ENCODE measurements around the gene TRPM2.

The TRPM2 gene

DNA sequence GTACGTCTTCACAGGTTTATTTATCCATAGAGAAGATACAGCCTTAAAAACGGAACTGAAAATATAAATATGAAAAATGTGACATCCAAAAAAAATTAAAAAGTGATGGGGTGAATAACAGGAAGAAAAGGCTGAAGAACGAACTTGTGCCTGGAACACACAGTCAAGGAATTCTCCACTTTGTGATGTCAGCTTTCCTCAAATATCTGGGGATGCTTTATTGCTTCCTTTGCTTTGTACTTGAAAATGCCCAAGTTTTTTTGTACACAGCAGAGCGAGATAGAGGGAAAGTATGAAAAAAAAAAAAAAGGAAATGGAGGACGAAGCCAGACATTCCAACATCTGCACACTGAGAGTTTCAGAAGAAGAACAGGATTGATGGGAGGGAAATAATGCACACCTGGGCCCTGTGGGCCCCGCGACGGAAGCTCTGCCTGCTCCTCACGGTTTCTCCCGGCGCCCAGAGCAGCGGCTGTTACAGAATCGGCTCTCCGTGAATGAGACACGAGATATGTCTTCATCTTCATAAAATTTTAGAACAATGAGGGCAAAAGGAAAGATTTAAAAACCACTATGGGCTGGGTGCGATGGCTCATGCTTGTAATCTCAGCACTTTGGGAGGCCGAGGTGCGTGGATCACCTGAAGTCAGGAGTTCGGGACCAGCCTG lies 91.9 kb downstream of the TRPM2 start:
- no peak for DNase-seq (ENCODE audit: low spot score)

DNA sequence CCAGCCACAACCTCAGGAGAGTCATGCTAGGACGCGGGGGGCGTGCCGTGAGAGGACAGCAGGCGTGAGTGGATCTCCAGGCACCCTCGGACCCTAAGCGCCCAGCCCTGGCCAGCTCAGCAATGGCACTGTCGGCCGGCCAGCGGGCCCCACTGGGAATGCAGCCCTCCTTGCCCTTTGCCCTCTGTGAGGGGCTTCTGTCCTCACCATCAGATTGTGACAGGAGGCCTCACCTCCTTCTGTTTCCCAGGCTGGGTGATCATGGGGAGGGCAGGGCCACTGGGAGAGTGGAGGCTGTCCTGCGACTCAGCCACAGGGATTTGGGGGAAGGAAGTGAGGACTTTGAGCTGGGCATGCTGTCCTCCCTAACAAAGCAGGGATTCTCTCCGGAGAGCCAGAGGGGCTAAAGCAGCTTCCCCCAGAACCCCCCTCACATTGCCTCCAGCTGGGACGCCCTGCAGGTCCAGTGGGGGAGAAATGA lies 95.3 kb downstream of the TRPM2 start:
- DNase-seq (ENCODE audit: low spot score): no peak

DNA sequence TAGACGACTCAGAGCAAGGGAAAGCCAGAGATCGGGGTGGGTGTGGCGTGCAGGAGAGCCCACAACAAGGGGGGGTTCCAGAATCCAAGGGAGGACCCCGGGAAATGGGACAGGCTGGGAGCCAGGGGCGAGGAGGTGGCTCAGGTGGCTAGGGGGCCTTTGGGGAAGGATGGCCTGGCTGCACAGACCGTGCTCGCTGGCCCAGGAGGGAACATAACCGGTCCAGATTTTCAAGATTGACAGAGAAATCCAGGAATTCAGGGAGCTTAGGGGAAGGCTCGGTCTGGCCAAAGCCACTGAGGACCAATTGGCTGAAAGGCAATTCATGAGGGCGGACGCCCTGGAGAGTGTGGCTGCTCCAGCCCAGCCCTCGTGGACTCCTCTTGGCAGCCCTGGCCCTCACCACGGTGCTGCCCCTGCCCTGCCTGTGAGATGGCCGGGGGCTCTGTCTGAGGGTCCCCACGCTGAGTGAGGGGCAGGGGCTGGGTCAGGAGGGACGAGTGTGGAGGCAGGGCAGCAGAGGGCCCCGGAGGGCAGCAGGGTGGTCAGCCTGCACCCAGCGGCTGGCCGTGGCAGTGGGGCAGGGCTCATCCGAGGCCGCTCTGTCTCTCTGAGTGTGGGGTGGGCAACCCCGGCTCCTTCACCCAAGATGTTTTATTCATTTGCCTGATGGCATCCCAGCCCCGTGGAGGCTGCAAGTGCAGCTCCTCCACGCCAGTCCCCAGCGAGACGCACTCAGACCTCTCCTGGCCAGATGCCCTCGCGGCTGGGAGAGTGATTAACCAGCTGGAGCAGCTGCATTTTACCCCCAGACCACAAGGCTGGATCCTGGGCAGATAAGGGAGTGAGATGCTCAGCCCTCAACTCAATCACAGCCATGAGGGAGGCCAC lies 96.3 kb downstream of the TRPM2 start:
- DNase-seq (ENCODE audit: low spot score): no peak

DNA sequence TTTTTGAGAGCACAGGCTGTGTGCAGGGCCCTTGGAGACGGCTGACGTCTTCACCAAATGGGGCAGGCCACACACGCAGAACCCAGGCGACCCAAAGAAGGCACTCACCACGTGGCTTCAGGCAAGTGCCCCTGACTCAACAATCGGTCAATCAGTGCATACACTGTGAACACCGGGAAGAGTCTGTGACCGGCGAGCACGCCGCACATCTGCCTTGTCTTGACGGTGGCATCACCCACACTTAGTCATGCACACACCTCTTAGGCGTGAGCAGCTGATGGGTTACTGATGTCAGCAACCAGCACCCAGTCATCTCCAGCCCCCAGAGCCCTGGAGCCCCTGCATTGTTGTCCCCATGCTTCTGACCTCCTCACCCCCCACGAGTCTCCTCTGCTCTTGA lies 97.0 kb downstream of the TRPM2 start:
- DNase-seq (ENCODE audit: low spot score): no peak

DNA sequence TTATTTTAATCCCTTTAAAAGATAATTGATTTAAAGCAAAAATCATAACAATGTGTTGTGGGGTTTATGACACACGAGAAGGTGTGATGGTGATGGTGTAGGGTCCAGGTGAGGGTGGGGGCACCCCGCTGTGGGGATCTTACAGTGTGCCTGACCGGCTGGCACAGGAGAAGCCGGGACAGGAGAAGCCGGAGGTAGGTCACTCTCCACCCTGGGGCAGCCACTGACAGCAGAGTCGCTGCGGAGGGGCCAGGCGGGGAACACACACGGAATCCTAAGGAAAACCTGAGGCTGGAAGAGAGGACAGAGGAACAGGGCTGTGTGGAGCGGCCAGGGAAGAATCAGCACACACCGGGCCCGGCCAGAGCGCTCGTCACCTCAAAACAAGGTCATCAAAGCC lies 97.6 kb downstream of the TRPM2 start:
- DNase-seq (ENCODE audit: low spot score): no peak

- no peak for DNase-seq (ENCODE audit: low spot score)
Measured at GRCh38 chr21:44453120-44453519, 99.7 kb downstream of the TRPM2 start.

- no peak for DNase-seq (ENCODE audit: low spot score)
Measured at GRCh38 chr21:44454058-44454457, 100.6 kb downstream of the TRPM2 start.

- peak; percentile 61 for DNase-seq (ENCODE audit: low spot score)
Measured at GRCh38 chr21:44454747-44455523, 101.5 kb downstream of the TRPM2 start, which contains the start of gene LRRC3. TSS of gene LRRC3 (plus strand) at chr21:44455510. CDS start at chr21:44456645, 1,135 bp downstream.

DNA sequence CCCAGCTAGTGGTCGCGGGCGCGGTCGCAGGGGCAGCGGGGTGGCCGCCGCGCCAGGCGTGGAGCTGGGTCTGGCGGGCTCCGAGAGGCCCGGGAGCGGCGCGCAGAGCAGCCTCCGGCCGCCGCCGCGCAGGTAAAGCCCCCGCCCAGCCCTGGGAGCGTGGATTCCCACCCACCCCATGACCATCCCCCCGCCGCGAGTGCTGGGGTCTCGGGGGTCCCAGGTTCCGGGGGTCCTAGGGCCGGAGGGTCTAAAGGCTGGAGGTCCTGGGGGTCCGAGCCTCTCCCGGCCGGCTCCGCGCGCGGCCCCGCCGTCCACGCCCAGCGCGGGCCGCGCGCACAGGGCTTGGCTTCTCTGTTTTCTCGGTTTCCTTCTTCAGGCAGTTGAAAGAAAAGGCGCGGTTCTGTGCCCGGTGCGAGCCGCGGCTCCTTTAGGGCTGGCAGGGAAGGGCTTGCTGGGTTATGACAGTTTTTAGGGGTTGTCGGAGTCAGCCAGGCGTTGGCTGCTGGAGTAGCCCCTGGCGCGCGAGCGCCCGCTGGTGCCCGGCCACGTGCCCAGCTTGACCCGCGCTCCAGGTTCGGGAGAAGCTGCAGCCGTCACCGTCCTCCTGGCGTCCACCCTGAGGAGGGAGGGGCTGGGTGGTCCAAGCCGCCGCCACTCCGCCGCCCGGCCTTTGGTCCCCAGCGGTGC lies 102.2 kb downstream of the TRPM2 start:
- DNase-seq (ENCODE audit: low spot score): peak; percentile 2

GRCh38 chr21:44456214-44456914 lies 102.9 kb downstream of the TRPM2 start:
- no peak for DNase-seq (ENCODE audit: low spot score)

GRCh38 chr21:44456915-44457736 lies 103.7 kb downstream of the TRPM2 start:
- no peak for DNase-seq (ENCODE audit: low spot score)

- DNase-seq (ENCODE audit: low spot score): no peak
Measured at GRCh38 chr21:44458971-44459711, 105.7 kb downstream of the TRPM2 start.

DNA sequence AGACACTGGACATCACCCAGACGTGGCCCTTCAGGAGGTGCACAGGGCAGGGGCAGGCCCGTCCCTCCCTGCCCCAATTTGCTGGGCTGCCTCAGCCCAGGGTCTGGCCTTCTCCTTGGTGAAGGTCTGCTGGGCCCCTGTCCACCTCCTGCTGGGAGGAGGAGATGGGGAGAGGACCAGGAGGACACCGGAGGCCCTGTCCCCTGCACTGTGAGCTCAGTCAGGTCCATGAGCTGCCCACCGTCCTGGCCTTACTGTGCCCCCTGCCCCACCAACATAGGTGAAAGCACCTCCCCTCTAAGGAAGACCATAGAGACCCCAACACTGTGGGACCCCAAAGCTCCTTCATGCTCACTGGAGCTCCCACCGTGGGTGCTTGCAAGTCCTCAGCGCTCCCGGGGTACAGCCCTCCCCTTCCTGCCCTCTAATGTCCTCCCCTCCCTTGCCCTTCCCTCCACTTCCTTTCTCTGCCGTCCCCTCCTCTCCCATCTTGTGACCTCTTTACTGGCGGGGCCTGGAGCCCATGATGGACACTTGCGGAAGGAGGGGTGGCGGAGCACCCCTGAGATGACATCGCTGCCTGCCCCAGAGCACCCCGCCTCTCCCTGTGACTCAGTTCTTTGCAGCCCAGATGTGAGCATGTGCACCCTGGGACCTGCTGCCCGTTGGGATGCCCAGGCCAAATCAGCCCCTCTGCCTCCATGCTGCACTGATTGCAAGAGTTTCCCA lies 106.5 kb downstream of the TRPM2 start:
- DNase-seq (ENCODE audit: low spot score): no peak

DNA sequence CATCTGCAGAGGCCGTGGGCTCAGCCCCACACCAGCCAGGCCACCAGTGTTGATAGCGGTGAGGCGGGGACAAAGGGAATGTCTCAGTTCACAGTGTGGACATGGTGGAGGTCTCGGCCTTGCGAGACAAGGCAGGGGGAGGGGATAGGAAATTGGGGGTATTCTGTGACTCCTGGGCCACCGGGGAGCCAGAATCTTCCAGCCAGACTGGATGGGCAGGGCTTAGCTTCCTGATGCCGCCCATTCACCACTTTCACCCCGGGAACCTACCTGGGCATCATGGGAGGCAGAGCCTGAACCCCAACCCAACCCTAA lies 107.0 kb downstream of the TRPM2 start:
- no peak for DNase-seq (ENCODE audit: low spot score)

GRCh38 chr21:44461005-44461404 lies 107.6 kb downstream of the TRPM2 start:
- no peak for DNase-seq (ENCODE audit: low spot score)

GRCh38 chr21:44461464-44462001 lies 108.1 kb downstream of the TRPM2 start:
- no peak for DNase-seq (ENCODE audit: low spot score)

DNA sequence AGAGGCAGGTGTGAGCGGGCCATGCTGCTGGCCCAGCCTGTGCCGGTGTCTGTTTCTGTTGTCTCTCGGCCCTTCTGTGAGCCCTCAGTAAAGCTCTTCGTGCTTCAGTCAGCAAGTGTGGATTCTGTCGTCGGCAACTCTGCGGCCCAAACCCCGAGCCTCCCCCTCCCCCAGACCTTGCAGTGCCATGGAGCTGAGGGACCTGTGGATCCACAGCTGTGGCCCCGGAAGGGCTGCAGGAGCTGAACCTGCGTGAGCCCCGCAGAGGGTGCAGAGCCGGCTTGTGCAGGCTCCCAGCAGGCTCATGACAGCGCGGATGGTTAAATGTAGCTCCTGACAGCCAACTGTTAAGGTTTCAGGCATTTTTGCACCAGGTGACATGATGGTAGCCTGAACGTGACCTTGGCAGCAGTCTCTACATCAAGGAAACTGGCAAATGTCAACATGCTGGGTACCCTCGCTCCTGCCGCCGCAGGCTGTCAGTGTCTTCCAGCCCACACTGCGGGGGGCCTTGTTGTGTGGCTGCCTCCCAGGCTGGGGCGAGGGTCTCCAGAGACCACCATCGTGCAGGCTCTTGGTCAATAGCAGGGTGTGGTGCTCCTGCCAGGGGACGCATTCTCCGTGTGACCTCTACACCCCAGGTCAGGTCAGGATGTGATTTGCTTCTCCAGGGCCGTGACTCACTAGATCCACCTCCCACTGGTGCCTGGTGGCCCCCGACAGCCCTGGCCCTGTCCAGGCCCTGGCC lies 108.8 kb downstream of the TRPM2 start:
- DNase-seq (ENCODE audit: low spot score): no peak

- DNase-seq (ENCODE audit: low spot score): no peak
Measured at GRCh38 chr21:44462834-44463200, 109.4 kb downstream of the TRPM2 start.
